ENCODE data around the gene DOP1A. TPM values are rescaled to one million over a fixed set of nuclear protein-coding genes. Genes with fewer than 3 reads are reported as not detected.

DOP1A gene
- total and polyA plus RNA-seq, 2 of the 13 experiments (the other 11 are each of a cell fraction or from before 2014, with no cell fraction given) = 5.2 to 16.7 TPM

DNA sequence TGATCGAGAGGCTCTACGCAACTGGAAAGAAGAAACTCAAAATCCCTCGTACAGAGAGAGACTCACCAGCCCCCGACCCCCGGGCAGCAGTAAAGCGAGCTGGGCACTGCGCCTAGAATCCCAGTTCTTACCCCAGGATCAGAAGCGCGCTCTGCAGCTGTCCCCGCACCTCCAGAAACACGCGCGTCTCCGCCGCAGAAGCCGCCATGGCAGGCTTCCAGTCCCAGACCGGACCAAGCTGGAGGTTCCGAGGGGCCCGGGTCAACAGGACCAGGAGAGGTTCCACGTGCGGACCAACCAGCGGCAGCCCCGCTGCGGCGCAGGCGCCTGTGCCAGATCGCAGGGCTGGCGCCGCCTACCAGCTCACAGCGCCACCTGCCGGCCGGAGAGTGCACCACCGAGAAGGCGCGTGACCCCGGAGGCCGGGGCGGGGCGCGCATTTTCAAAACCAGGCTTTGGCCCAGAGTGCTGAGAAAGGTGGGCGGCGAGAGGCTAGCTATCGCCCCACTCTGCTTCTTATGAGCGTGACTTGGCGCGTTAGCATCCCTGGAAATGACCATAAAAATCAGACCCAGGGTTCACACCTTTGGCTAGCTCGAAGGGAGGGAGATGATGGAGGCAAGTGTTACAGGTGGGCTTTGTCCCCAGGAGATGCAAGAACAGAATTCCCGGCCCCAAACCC lies 1.8 kb upstream of the DOP1A start, which contains the start of gene UBE3D (continued):
- TF ChIP-seq ZNF720 (CRISPR knock-in tag; IDR thresholded peaks at IDR 0.05) = no peak
- no peak for TF ChIP-seq SNRNP70 (IDR thresholded peaks at IDR 0.05; ENCODE audit: low read depth, low read length)
- no peak for TF ChIP-seq SETDB1 (CRISPR knock-in tag; IDR thresholded peaks at IDR 0.05; ENCODE audit: borderline replicate concordance)
- TF ChIP-seq, protein P1, sequence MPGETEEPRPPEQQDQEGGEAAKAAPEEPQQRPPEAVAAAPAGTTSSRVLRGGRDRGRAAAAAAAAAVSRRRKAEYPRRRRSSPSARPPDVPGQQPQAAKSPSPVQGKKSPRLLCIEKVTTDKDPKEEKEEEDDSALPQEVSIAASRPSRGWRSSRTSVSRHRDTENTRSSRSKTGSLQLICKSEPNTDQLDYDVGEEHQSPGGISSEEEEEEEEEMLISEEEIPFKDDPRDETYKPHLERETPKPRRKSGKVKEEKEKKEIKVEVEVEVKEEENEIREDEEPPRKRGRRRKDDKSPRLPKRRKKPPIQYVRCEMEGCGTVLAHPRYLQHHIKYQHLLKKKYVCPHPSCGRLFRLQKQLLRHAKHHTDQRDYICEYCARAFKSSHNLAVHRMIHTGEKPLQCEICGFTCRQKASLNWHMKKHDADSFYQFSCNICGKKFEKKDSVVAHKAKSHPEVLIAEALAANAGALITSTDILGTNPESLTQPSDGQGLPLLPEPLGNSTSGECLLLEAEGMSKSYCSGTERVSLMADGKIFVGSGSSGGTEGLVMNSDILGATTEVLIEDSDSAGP (CRISPR knock-in tag; IDR thresholded peaks at IDR 0.05; ENCODE audit: borderline replicate concordance) = peak; percentile 85; the same call in 1 of the 2 replicates
- no peak for TF ChIP-seq ZNF550 (CRISPR knock-in tag; IDR thresholded peaks at IDR 0.05; ENCODE audit: borderline replicate concordance)
- peak; percentile 74; the same call in 1 of the 2 replicates for TF ChIP-seq YEATS4 (CRISPR knock-in tag; IDR thresholded peaks at IDR 0.05; ENCODE audit: borderline replicate concordance)
- TF ChIP-seq NFATC3 (CRISPR knock-in tag; IDR thresholded peaks at IDR 0.05) = 0 out of 2 replicates have a peak, but pooled peaks have one; percentile 77
- TF ChIP-seq ZBTB7B (CRISPR knock-in tag; IDR thresholded peaks at IDR 0.05) = peak; percentile 68; the same call in 1 of the 2 replicates
- TF ChIP-seq, protein P2, sequence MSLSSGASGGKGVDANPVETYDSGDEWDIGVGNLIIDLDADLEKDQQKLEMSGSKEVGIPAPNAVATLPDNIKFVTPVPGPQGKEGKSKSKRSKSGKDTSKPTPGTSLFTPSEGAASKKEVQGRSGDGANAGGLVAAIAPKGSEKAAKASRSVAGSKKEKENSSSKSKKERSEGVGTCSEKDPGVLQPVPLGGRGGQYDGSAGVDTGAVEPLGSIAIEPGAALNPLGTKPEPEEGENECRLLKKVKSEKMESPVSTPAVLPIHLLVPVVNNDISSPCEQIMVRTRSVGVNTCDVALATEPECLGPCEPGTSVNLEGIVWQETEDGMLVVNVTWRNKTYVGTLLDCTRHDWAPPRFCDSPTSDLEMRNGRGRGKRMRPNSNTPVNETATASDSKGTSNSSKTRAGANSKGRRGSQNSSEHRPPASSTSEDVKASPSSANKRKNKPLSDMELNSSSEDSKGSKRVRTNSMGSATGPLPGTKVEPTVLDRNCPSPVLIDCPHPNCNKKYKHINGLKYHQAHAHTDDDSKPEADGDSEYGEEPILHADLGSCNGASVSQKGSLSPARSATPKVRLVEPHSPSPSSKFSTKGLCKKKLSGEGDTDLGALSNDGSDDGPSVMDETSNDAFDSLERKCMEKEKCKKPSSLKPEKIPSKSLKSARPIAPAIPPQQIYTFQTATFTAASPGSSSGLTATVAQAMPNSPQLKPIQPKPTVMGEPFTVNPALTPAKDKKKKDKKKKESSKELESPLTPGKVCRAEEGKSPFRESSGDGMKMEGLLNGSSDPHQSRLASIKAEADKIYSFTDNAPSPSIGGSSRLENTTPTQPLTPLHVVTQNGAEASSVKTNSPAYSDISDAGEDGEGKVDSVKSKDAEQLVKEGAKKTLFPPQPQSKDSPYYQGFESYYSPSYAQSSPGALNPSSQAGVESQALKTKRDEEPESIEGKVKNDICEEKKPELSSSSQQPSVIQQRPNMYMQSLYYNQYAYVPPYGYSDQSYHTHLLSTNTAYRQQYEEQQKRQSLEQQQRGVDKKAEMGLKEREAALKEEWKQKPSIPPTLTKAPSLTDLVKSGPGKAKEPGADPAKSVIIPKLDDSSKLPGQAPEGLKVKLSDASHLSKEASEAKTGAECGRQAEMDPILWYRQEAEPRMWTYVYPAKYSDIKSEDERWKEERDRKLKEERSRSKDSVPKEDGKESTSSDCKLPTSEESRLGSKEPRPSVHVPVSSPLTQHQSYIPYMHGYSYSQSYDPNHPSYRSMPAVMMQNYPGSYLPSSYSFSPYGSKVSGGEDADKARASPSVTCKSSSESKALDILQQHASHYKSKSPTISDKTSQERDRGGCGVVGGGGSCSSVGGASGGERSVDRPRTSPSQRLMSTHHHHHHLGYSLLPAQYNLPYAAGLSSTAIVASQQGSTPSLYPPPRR (CRISPR knock-in tag; IDR thresholded peaks at IDR 0.05; ENCODE audit: borderline replicate concordance) = no peak; the same call in 1 of the 2 replicates
- no peak for TF ChIP-seq ZNF232 (CRISPR knock-in tag; IDR thresholded peaks at IDR 0.05; ENCODE audit: borderline replicate concordance)
- peak; percentile 88; the same call in 1 of the 2 replicates for TF ChIP-seq ZNF331 (CRISPR knock-in tag; IDR thresholded peaks at IDR 0.05)
- TF ChIP-seq ATAD3A (CRISPR knock-in tag; IDR thresholded peaks at IDR 0.05) = no peak
- peak; percentile 84; the same call in 1 of the 2 replicates for TF ChIP-seq TARDBP (CRISPR knock-in tag; IDR thresholded peaks at IDR 0.05)
- TF ChIP-seq, protein P3, sequence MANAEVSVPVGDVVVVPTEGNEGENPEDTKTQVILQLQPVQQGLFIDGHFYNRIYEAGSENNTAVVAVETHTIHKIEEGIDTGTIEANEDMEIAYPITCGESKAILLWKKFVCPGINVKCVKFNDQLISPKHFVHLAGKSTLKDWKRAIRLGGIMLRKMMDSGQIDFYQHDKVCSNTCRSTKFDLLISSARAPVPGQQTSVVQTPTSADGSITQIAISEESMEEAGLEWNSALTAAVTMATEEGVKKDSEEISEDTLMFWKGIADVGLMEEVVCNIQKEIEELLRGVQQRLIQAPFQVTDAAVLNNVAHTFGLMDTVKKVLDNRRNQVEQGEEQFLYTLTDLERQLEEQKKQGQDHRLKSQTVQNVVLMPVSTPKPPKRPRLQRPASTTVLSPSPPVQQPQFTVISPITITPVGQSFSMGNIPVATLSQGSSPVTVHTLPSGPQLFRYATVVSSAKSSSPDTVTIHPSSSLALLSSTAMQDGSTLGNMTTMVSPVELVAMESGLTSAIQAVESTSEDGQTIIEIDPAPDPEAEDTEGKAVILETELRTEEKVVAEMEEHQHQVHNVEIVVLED (CRISPR knock-in tag; IDR thresholded peaks at IDR 0.05; ENCODE audit: borderline replicate concordance) = peak; percentile 79
- TF ChIP-seq ZNF780A (CRISPR knock-in tag; IDR thresholded peaks at IDR 0.05) = no peak
- TF ChIP-seq, protein P4, sequence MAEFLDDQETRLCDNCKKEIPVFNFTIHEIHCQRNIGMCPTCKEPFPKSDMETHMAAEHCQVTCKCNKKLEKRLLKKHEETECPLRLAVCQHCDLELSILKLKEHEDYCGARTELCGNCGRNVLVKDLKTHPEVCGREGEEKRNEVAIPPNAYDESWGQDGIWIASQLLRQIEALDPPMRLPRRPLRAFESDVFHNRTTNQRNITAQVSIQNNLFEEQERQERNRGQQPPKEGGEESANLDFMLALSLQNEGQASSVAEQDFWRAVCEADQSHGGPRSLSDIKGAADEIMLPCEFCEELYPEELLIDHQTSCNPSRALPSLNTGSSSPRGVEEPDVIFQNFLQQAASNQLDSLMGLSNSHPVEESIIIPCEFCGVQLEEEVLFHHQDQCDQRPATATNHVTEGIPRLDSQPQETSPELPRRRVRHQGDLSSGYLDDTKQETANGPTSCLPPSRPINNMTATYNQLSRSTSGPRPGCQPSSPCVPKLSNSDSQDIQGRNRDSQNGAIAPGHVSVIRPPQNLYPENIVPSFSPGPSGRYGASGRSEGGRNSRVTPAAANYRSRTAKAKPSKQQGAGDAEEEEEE (CRISPR knock-in tag; IDR thresholded peaks at IDR 0.05; ENCODE audit: borderline replicate concordance) = no peak
- TF ChIP-seq ELF1 (CRISPR knock-in tag; IDR thresholded peaks at IDR 0.05) = peak; percentile 26
- TF ChIP-seq ASH2L (IDR thresholded peaks at IDR 0.05; ENCODE audit: insufficient read length, low read depth, low read length) = peak; percentile 90
- no peak for TF ChIP-seq HOXA7 (CRISPR knock-in tag; IDR thresholded peaks at IDR 0.05)
